Left renal pelvis (tissue), 4 donors: ENCODE measurements around the gene RAD51C. TPM values are rescaled to one million over a fixed set of nuclear protein-coding genes. Genes with fewer than 3 reads are reported as not detected.
"Not testable (repeated sequence)": the region's sequence is repeated elsewhere in the genome, so short reads cannot be mapped to it uniquely, and the experiment has no call there.

Experiments
- DNase-seq, 4 donors: peaks; one replicate each; pipeline ENCODE4 v3.0.0-alpha.2; 2013; ENCODE audit warnings: low read depth in 4 of 4, low spot score in 3 of 4
- polyA plus RNA-seq, 4 donors: library from polyadenylated mRNA; unstranded; fragments of 120-200 nt; gene quantifications; one replicate each; pipeline ENCODE4 v1.2.1, GENCODE V29; 2013; ENCODE audit not compliant: insufficient read length in 4 of 4

RAD51C gene
- polyA plus RNA-seq, 4 donors: 40.3 to 52.7 (median 45.3) TPM

DNA sequence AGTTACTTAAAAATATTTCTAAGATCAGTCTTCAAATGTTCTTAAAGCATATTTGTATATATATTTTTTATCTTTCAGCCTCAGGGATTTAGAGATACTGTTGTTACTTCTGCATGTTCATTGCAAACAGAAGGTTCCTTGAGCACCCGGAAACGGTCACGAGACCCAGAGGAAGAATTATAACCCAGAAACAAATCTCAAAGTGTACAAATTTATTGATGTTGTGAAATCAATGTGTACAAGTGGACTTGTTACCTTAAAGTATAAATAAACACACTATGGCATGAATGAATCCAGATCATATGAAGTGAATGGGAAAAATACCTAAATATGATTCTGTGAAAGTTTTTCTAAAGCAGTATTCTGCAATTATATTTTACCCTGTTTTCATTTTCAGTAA lies 41.6 kb downstream of the RAD51C start:
- no peak for DNase-seq

DNA sequence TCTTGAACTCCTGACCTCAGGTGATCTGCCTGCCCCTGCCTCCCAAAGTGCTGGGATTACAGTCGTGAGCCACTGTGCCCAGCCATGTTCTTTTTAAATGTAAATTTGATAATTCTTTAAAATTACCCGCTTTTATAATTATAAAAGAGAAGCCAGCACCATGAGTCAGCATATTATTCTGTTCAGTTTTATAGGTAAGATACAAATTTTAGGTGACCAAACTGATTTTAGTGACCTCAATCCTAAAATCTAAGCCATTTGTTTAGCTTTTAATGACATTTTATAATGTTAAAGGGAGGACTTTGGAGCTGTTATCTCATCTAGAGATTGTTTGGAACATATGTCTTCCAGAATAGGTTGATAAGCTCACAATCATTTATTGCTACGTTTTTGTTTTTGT lies 42.4 kb downstream of the RAD51C start:
- DNase-seq: no peak

DNA sequence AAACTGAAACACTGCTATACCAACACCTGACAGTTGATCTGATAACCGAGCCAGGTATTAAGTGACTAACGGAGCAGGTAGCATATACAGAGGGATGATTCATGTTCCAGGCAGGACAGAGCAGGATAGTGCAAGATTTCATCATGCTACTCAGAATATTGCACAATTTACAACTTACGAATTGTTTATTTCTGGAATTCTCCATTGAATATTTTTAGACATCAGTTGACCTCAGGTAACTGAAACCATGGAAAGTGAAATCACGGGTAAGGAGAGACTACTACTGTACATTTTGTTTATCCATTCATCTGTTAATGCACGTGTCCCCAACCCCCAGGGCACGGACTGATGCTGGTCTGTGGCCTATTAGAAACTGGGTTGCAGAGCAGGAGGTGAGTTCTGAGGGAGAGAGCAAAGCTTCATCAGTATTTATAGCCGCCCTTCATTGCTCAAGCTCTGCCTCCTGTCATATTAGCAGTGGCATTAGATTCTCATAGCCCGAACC lies 48.8 kb downstream of the RAD51C start:
- DNase-seq: no peak

DNA sequence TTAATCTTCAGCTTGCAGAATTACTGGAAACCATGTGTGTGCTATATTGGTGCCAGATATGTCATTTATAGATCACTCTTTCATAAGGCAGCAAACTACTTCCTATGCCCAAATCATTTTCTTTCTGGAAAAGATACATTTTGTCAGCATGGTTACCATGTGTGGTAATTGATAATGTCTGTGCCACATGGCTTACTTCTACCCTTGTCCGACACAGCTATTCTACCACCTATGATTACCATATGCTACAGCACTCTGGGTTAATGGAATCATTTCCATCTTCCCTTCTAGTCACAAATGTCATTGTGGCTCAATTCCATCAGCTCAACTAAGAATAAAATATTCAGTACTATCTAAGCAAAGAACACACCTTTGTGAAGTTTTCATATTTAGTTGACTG lies 55.3 kb downstream of the RAD51C start:
- DNase-seq: no peak

DNA sequence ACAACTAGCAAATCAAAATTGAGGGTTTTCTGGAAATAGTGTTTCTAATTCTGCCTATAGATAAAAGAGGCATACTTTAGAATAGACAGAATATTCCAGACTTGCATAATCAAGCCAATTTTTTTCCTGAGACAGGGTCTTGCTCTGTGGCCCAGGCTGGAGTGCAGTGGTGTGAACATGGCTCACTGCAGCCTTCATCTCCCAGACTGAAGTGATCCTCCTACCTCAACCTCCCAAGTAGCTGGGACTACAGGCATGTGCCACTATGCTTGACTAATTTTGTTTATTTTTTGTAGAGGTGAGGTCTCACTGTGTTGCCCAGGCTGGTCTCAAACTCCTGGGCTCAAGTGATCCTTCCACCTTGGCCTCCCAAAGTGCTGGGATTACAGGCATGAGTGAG lies 57.2 kb downstream of the RAD51C start:
- not testable (repeated sequence) for DNase-seq

DNA sequence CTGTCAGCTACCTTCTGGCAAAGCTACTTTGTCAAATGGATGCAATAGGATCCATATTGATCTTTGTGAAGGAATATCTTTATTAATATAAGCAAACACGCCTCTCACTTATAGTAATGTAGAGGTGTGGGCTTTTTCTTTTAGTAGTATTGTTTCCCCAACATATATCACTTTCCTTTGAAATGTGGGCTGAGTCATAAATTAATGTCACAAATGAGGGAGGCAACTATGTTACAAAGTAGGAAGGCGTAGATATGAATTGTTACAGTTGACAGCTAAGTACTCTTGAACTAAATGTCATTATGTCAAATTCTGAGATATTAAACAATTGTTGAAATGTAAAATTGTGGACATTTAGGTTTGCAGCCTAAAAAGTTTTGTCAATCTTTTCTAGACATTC lies 60.6 kb downstream of the RAD51C start:
- no peak for DNase-seq

DNA sequence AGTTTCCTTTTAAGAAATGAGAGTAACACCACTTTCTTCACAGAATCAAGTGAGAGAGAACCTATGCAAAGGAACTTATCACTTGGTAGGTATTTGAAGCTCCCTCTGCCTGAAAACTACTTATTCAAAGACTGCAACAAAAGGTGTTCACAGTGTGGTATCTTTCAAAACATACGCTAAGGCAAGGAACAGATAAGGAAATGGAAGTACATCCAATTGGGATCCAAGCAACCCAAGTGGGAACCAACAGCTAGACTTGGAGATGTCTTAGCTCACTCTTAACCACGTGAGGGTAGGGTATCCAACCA lies 62.8 kb downstream of the RAD51C start:
- no peak for DNase-seq

DNA sequence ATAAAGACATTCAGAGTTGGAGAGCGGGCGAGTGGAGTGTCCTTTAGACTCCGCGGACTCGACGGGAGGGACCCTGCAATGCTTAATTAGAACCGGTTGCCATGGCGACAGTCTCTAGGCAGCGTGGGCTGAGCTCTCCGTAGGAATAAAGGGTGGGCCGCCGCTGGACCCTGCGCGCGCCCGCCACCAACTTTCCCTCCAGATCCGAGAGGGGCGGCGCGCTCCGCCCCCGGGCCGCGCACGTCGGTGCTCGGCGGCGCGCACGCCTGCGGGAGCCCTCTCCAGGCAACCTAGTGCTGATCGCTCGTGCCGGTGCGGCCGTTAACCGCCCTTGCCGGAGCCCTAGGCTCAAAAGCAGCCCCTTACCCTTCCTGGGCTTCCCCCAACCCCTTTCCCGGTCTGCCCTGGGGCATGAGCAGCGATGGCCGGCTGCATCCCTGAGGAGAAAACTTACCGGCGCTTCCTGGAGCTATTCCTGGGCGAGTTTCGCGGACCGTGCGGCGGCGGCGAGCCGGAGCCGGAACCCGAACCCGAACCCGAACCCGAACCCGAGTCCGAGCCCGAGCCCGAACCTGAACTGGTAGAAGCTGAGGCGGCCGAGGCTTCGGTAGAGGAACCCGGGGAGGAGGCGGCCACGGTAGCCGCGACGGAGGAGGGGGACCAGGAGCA lies 63.3 kb downstream of the RAD51C start, which contains the start of gene PPM1E:
Gene PPM1E, plus strand, starts transcription at position 278 of the 669 bp plus-strand sequence.
- peak; percentile 41 to 80 (median 70) for DNase-seq

DNA sequence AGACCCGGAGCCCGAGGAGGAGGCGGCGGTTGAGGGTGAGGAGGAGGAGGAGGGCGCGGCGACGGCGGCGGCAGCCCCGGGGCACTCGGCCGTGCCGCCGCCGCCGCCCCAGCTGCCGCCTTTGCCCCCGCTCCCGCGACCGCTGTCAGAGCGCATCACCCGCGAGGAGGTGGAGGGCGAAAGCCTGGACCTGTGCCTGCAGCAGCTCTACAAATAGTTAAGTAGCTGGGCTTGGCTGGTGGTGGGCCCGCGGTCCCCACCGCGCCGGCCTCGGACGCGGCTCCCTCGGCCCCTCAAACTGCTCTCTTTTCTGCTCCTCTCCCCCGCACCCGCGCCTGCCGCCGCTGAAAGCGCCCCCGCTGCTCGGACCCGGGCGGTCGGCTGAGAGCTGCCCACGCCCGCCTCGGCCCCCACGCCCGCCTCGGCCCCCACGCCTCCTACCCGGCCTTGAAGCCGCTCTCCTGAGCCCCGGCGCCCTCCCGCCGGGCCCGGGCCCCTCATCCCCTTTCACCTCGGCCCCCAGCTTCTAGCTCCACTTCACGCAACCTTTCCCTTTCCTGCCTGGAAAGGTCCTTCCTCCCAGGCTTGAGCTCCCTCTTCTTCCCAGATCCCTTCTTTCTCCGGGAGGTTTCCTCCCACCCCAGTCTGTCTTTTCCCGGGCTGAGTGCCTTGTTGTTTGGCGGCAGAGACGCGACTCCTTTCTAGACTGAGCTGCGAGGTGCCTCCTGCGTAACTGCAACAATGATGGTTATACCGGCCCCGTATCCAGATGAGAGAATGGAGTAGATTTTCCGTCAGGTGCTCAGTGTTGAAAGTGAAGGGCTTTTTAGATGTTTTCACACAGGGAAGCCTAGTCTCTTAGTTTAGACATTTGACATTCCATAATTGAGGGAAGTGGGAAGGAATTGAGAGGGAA lies 64.1 kb downstream of the RAD51C start:
- DNase-seq: no peak

DNA sequence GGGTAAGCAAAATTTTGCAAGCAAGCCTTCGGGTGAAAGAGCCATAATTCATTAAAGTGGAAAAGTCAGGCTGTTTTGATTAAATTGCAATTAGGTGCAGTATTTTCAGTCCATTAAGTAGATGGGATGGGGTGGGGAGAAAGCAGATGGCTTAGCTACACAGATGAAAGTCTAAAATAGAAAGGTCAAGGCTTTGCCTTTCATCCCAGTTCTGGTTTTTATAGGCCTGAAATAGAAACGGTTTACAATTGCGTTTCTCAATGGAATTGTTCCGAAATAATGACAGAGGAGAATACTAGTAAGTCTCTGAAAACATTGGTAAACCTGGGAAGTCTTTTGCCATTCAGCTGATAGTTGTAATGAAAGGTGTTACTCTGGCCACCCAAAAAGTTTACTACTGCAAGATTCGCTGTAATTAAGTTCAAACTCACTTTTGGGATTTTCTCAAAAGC lies 64.8 kb downstream of the RAD51C start:
- no peak for DNase-seq

DNA sequence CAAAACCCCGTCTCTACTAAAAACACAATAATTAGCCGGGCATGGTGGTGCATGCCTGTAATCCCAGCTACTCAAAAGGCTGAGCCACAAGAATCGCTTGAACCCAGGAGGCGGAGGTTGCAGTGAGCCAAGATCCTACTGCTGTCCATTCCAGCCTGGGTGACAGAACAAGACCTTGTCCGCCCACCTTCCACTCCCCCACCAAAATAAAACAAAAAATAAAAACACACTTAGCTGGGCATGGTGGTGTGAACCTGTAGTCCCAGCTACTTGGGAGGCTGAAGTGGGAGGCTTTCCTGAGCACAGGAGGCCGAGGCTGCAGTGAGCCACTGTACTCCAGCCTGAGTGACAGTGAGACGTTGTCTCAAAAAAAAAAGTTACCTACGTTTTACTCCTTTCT lies 66.5 kb downstream of the RAD51C start:
- DNase-seq: no peak

DNA sequence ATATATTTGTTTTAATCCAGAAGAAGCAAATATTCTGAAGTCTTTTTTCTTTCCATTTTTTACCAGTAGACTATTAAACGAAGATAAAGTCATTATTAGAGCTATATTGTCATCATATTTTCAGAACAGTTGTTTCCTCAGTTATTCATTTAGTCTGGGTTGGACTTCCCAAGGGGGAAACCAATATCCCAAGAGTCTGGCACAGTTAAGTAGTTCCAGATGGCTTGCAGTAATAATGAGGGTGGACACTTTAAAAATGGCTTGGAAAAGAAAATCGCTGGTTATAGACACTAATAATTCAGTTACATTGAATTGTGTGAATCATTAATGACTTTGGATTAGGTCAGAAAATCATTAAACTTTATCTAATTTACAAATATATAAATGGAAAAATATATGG lies 67.1 kb downstream of the RAD51C start:
- DNase-seq: no peak

DNA sequence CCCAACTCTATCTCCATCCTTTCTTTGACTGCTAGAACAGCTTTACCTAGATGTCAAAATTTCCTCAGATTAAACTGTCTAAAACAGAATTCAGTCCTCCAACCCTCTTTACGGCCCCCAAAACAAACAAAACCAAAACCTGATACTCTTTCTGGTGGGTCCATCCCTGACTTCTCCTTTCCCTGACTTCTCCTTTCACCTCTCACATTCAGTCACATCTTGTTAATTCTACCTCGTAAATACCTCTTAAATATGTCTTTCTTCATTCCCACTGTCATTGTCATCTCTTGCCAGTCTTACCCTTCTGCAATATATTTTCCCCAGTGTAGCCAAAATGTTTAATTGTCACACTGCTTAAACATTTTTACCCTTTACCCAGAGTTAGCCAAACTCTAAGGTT lies 67.8 kb downstream of the RAD51C start:
- DNase-seq: no peak

DNA sequence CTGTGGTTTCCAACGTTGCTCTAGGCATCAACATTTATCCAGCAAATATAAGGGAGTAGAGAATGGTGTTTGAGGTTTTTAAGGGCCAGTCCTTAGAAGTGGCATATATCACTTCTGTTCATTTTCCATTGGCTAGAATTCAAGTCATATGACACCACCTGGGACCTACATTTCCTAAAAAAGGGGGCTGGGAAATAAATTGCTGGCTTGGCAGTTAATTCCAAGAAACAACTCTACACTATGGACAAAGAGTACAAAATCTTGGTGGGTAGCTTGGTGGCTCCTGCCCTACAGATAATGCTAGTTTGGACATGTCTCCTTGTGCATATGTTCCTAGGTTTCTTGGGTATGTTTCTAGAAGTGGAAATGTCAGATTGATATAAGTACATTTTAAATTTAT lies 70.9 kb downstream of the RAD51C start:
- no peak for DNase-seq

DNA sequence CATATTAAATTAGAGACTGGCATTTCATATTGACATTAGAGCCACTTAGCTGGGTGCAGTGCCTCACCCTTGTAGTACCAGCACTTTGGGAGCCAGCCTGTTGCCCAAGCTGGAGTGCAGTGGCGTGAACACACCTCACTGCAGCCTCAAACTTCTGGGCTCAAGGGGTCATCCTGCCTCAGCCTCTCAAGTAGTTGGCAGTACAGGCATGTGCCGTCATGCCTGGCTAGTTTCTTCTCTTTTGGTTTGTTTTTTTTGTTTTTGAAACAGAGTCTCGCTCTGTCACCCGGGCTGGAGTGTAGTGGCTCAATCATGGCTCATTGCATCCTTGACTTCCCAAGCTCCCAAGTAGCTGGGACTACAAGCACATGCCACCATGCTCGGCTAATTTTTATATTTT lies 72.0 kb downstream of the RAD51C start:
- DNase-seq: peak in 1 of 4 donors; percentile 44

DNA sequence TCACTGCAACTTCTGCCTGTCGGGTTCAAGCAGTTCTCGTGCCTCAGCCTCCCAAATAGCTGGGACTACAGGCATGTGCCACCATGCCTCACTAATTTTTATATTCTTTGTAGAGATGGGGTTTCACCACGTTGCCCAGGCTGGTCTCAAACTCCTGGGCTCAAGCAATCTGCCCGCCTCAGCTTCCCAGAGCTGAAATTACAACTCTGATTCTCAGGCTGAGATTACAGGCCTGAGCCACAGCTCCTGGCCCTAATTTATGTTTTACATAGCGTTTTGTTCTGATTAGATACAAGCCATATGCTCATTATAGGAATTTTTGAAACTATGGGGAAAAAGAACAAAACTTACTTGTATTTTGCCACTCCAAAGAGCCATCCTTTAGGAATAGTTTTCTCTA lies 86.1 kb downstream of the RAD51C start:
- not testable (repeated sequence) for DNase-seq

DNA sequence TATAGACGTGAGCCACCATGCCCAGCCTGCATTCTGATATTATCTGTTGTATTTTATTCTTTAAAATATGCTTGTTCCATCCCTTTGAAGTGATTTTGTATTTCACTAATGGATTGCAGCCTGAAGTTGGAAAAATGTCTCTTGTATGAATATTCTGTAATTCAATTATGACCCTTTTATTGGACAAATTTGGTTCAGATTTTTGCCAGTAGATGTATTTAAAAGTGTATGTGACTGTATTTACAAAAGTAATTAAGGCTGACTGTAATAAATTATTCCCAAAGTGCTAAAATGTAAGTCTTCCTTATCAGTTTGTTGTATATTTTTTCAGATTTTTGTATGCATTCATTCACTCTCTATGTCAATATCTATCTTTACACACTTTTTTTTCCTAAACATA lies 87.0 kb downstream of the RAD51C start:
- no peak for DNase-seq

DNA sequence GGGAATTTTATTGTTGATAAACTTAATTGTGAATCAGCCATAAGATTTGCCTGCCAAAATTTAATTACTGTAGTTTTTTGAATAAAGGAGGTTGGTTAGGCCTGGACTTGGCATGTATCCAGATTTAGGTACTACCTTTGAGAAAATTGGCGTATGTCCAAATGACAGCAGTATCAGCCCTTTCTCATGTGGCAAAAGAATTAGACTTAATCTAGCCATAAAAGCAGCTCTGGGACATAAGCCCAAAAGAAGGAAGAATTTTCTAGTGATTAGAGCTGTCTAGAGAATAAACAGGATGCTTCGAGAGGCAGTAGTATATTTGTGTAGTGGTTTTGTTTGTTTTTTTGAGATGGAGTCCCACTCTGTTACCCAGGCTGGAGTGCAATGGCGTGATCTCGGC lies 91.0 kb downstream of the RAD51C start:
- no peak for DNase-seq

DNA sequence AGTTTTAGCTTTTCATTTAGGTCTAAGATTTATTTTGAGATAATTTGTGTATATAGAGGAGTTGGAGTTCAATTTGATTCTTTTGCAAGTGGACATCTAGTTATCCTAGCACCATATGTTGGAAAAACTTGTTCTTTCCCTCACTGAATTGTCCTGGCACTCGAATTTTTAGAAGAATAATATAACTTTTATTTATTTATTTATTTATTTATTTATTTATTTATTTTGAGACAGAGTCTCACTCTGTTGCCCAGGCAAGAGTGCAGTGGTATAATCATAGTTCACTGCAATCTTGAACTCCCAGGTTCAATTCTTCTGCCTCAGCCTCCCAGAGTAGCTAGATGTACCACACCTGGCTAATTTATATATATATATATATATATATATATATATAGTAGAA lies 92.7 kb downstream of the RAD51C start:
- no peak for DNase-seq
